Smooth muscle cell (in vitro differentiated cells): ENCODE data around the gene ZFPL1. TPM values are rescaled to one million over a fixed set of nuclear protein-coding genes. Genes with fewer than 3 reads are reported as not detected.

Experiments
- DNase-seq: peaks from one replicate; lab custom pipeline; 2025; ENCODE audit not compliant: unreplicated experiment; lab: John Stamatoyannopoulos, UW
- H2AFZ ChIP-seq: fragments of 200-600 bp; sonication (generic); 2 replicates; pipeline ENCODE4 v1.6.0; 2016; ENCODE audit warnings: antibody characterized with exemption, low read depth, mild to moderate bottlenecking
- H3F3A ChIP-seq: fragments of 200-600 bp; sonication (generic); 2 replicates; pipeline ENCODE4 v1.6.0; 2017; ENCODE audit warnings: antibody characterized with exemption, low read depth
- H3K27ac ChIP-seq: fragments of 200-600 bp; sonication (generic); 2 replicates; pipeline ENCODE4 v1.5.1; 2016; ENCODE audit warnings: low read depth, mild to moderate bottlenecking
- H3K27me3 ChIP-seq: fragments of 200-600 bp; sonication (generic); 2 replicates; pipeline ENCODE4 v1.6.1; 2016; ENCODE audit warnings: low read depth, mild to moderate bottlenecking
- H3K36me3 ChIP-seq: fragments of 200-600 bp; sonication (generic); 2 replicates; pipeline ENCODE4 v1.5.1; 2016; ENCODE audit warnings: low read depth
- H3K4me1 ChIP-seq: fragments of 200-600 bp; sonication (generic); 2 replicates; pipeline ENCODE4 v1.5.1; 2016; ENCODE audit warnings: low read depth
- H3K4me2 ChIP-seq: fragments of 200-600 bp; sonication (generic); 2 replicates; pipeline ENCODE4 v1.6.0; 2016; ENCODE audit warnings: mild to moderate bottlenecking
- H3K4me3 ChIP-seq: fragments of 200-600 bp; sonication (generic); 2 replicates; pipeline ENCODE4 v1.5.1; 2016; ENCODE audit warnings: mild to moderate bottlenecking
- H3K79me2 ChIP-seq: fragments of 200-600 bp; sonication (generic); 2 replicates; pipeline ENCODE4 v1.6.0; 2016; ENCODE audit warnings: low read depth, mild to moderate bottlenecking
- H3K9ac ChIP-seq: fragments of 200-600 bp; sonication (generic); 2 replicates; pipeline ENCODE4 v1.6.0; 2016; ENCODE audit warnings: low read depth
- H3K9me3 ChIP-seq: fragments of 200-600 bp; sonication (generic); replicated peaks from 2 replicates; pipeline ENCODE4 v1.5.1; 2016; ENCODE audit warnings: low read depth
- H4K20me1 ChIP-seq: fragments of 200-600 bp; sonication (generic); 2 replicates; pipeline ENCODE4 v1.6.0; 2016; ENCODE audit warnings: low read depth
- CTCF ChIP-seq: fragments of 200-600 bp; sonication (generic); IDR thresholded peaks from 2 replicates; pipeline ENCODE4 v1.5.1; 2017; ENCODE audit warnings: borderline replicate concordance, mild to moderate bottlenecking, antibody characterized with exemption; ENCODE audit not compliant: insufficient read depth, poor library complexity, severe bottlenecking
- WGBS: methylation state at CpG from one replicate; pipeline ENCODE4 v1.1.7; 2016; ENCODE audit warnings: low lambda C conversion rate; 5-methylcytosine and 5-hydroxymethylcytosine counted together
- polyA plus RNA-seq: library from polyadenylated mRNA; unstranded; fragments of >200 nt; fragmentation: Nextera tagmentation; extraction: Ambion mirVana; gene quantifications from 2 replicates; pipeline ENCODE4 v1.2.1, GENCODE V29; 2016
- total RNA-seq: library from RNA; depleted of rRNA; stranded (reverse); fragments of >200 nt; gene quantifications from 2 replicates; pipeline ENCODE4 v1.2.3, GENCODE V29; 2014

The ZFPL1 gene
- total and polyA plus RNA-seq, 2 experiments from 2014 or later = 87.1 to 91.0 TPM

- no peaks in the 10 kb centered on the region for H3F3A ChIP-seq
- H3K27ac ChIP-seq = no peak overlapping the region
- no peaks in the 10 kb centered on the region for H3K9me3 ChIP-seq
- no peaks in the 10 kb centered on the region for H3K27me3 ChIP-seq
- DNase-seq = no peak
- H3K79me2 ChIP-seq = no peaks in the 10 kb centered on the region
- TF ChIP-seq CTCF = no peak
- H3K9ac ChIP-seq = no peak overlapping the region
- H3K4me1 ChIP-seq = no peaks in the 10 kb centered on the region
- no peak overlapping the region for H3K4me3 ChIP-seq
- no peak overlapping the region for H3K4me2 ChIP-seq
- no peak overlapping the region for H2AFZ ChIP-seq
- 93% methylated on average over 1 of the region's 1 CpG for WGBS
- no peaks in the 10 kb centered on the region for H3K36me3 ChIP-seq
- H4K20me1 ChIP-seq = no peaks in the 10 kb centered on the region
Observed at GRCh38 chr11:65055538-65055937, 28.5 kb upstream of the ZFPL1 start.

GRCh38 chr11:65056999-65057398 is 27.0 kb upstream of the ZFPL1 start:
- H2AFZ ChIP-seq = no peak overlapping the region
- H3K36me3 ChIP-seq = no peaks in the 10 kb centered on the region
- H3K4me3 ChIP-seq = no peak overlapping the region
- H3K9me3 ChIP-seq = no peaks in the 10 kb centered on the region
- no peak for DNase-seq
- H3K4me1 ChIP-seq = no peaks in the 10 kb centered on the region
- H3K27me3 ChIP-seq = no peaks in the 10 kb centered on the region
- H4K20me1 ChIP-seq = no peaks in the 10 kb centered on the region
- H3K4me2 ChIP-seq = no peak overlapping the region
- no peak for TF ChIP-seq CTCF
- H3K27ac ChIP-seq = no peak overlapping the region
- H3F3A ChIP-seq = no peaks in the 10 kb centered on the region
- H3K79me2 ChIP-seq = no peaks in the 10 kb centered on the region
- no peak overlapping the region for H3K9ac ChIP-seq
- 94% methylated on average over 6 of the region's 6 CpGs for WGBS

GRCh38 chr11:65057526-65057925 is 26.5 kb upstream of the ZFPL1 start:
- no peak overlapping the region for H3K4me2 ChIP-seq
- no peak overlapping the region for H2AFZ ChIP-seq
- TF ChIP-seq CTCF = no peak
- no peaks in the 10 kb centered on the region for H4K20me1 ChIP-seq
- no peak overlapping the region for H3K27ac ChIP-seq
- H3K36me3 ChIP-seq = no peaks in the 10 kb centered on the region
- H3K4me3 ChIP-seq = no peak overlapping the region
- H3F3A ChIP-seq = no peaks in the 10 kb centered on the region
- WGBS = 92% methylated on average over 7 of the region's 7 CpGs
- H3K4me1 ChIP-seq = no peaks in the 10 kb centered on the region
- H3K79me2 ChIP-seq = no peaks in the 10 kb centered on the region
- no peaks in the 10 kb centered on the region for H3K9me3 ChIP-seq
- H3K27me3 ChIP-seq = no peaks in the 10 kb centered on the region
- H3K9ac ChIP-seq = no peak overlapping the region
- no peak for DNase-seq

- Histone ChIP-seq H3K27me3 (no peaks in the 10 kb centered on the region), H3K4me2 (no peak overlapping the region), H3K4me1 (no peaks in the 10 kb centered on the region), H3F3A (no peaks in the 10 kb centered on the region), H3K9me3 (no peaks in the 10 kb centered on the region), H4K20me1 (no peaks in the 10 kb centered on the region), H3K9ac (no peak overlapping the region), H3K4me3 (no peak overlapping the region), H2AFZ (no peak overlapping the region), H3K36me3 (no peaks in the 10 kb centered on the region), H3K79me2 (no peaks in the 10 kb centered on the region), H3K27ac (no peak overlapping the region)
- no peak for TF ChIP-seq CTCF
- WGBS = 90% methylated on average over 4 of the region's 13 CpGs
- DNase-seq = no peak
Observed at GRCh38 chr11:65058012-65058411, 26.0 kb upstream of the ZFPL1 start.
